HG02642 (cell line): ENCODE measurements around the gene OTULIN.

Experiments
- ATAC-seq: cut with Tn5 transposase; IDR thresholded peaks from one replicate; pipeline ENCODE4 v1.9.1; 2021; ENCODE audit warnings: mild to moderate bottlenecking; ENCODE audit not compliant: unreplicated experiment, poor library complexity

The OTULIN gene

GRCh38 chr5:14664270-14665100, at the start of gene OTULIN:
OTULIN (plus strand) TSS chr5:14664718; CDS start chr5:14664826, 108 bp downstream.
- peak; percentile 69 for ATAC-seq

- no peak for ATAC-seq
Observed at GRCh38 chr5:14615365-14615764, 49.2 kb upstream of the OTULIN start.

GRCh38 chr5:14617441-14617840, 47.1 kb upstream of the OTULIN start:
- no peak for ATAC-seq

- no peak for ATAC-seq
Observed at GRCh38 chr5:14627270-14627669, 37.2 kb upstream of the OTULIN start.

GRCh38 chr5:14628346-14628745, 36.2 kb upstream of the OTULIN start:
- no peak for ATAC-seq

GRCh38 chr5:14630671-14631070, 33.8 kb upstream of the OTULIN start:
- no peak for ATAC-seq

- ATAC-seq: no peak
Observed at GRCh38 chr5:14635656-14636055, 28.9 kb upstream of the OTULIN start.

DNA sequence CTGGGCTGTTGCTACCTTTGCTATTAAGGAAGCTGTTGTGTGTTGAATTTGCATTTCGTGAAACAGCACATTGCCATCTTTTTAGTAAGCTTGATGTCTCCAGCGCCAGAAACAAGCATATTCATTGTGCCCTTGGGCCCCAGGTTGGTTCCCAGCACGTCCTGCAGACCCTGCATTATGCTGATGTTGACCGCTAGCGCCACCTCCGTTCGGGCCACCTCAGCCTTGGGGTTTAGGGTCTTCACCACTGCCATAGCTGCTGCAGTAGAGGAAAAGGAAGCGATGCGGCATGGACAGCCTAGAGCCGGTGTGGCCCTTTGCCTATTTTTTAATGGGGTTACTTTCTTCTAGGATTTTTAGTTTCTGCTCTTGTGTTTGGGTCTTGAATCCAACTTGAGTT, 23.8 kb upstream of the OTULIN start:
- no peak for ATAC-seq

- no peak for ATAC-seq
Observed at GRCh38 chr5:14644623-14645237, 19.8 kb upstream of the OTULIN start.

DNA sequence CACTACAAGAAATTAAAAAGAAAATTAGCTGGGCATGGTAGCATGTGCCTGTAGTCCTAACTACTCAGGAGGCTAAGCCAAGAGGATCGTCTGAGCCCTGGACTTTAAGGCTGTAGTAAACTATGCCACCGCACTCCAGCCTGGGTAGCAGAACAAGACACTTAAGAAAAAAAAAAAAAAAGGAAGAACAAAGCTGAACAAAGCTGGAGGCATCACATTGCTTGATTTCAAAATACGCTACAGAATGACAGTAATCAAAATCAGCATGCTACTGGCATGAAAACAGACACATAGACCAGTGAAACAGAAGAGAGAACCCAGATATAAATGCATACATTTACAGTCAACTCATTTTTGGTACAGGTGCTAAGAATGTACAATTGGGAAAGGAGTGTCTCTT, 14.5 kb upstream of the OTULIN start:
- ATAC-seq: no peak

DNA sequence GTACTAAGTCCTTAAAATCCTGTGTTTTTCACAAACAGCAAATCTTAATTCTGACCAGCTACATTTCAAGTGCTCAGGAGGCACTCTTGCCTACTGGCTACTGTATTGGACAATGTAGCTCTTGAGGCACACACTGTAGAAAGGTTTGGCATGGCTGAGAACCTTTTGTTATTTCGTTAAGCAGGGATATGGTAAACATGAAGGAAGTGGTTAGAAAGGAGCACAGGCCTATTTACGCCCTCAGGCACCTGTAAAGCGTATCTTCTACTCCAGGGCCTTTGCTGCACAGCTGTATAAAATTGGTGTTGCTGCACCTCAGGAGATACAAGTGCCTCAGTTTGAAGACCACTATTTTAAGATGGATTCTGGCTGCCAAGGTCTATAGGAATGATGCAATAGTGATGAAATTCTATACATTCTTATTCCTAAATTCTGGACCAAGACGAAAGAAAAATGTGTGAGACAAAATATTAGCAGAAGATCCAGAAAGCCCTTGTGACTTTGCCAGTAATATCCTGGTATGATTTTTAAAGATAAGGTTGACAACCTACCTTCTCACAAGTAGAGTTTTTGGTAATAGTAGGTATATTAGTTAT, 9.3 kb upstream of the OTULIN start:
- ATAC-seq: no peak

DNA sequence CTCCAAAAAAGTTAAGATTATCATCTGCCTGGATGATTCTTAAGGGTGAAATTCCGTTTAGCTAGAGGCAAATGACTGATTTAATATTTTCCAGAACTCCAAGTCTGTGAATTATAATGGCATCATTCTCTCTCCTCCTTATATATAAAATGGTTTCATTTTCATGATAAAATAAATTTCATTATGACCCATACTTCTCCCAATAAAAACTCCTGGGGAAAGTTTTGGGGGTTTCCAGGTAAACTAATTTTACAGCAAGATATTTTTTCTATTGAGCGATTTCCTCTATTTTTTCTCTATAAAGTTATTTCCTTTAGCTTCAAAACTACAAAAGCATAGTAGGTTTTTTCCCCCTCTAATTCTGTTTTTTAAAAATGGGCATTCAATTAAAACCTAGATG, 7.6 kb upstream of the OTULIN start:
- ATAC-seq: no peak

DNA sequence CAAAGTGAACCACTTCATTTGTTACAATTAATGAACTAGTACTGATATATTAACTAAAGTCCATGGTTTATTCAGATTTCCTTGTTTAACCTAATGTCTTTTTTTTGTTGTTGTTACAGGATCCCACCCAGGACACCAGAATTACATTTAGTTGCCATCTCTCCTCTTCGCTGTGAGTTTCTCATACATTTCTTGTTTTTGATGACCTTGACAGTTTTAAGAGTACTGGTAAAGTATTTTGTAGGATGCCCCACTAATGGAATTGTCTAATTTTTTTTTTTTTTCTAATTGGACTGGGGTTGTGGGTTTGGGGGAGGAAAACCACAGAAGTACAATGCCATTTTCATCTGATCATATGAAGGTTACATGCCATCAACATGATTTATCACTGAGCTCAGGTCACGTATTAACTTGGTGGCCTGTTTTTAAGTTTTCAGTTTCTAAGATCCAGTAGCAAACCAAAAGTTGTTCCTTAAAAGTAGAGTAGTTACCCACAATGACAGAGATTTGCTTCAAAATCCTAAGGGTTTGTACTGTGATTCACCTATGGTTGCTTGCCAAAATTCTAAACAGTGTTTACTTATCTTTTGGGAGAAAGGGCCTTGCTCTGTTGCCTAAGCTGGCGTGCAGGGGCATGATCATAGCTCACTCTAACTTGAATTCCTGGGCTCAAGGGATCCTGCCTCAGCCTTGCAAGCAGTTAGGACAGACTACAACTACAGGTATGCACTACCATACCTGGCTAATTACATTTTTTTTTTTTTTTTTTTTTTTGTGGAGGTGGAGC, 4.5 kb upstream of the OTULIN start:
- no peak for ATAC-seq

DNA sequence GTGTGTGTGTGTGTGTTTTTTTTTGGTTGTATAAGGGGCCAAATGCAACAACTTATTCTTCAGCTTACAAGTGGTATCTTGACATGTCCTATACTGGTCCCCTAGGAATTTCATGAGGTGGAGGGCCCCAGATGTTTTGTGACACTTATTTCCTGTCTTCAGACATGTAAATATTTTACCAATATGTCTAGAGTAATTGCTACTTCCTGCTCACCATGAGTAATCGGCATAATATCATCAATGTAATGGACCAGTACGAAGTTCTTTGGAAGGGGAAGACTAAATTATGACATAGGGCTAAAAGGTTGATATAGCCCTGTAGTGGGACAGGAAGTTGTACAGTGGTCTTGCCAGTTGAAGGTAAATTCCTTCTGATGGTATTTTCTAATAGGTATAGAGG, 3.7 kb upstream of the OTULIN start:
- ATAC-seq: no peak

- no peak for ATAC-seq
Observed at GRCh38 chr5:14662721-14663260, 1.7 kb upstream of the OTULIN start.

- peak; percentile 23 for ATAC-seq
Observed at GRCh38 chr5:14663734-14664269, 716 bp upstream of the OTULIN start.

- ATAC-seq: no peak
Observed at GRCh38 chr5:14665101-14665822, 744 bp downstream of the OTULIN start.

- ATAC-seq: peak; percentile 32
Observed at GRCh38 chr5:14665949-14666348, 1.4 kb downstream of the OTULIN start.

- no peak for ATAC-seq
Observed at GRCh38 chr5:14666357-14666756, 1.8 kb downstream of the OTULIN start.

GRCh38 chr5:14667290-14667689, 2.8 kb downstream of the OTULIN start:
- no peak for ATAC-seq
